K562 (cell line): ENCODE results near the gene ITGA2B. TPM values are rescaled to one million over a fixed set of nuclear protein-coding genes. Genes with fewer than 3 reads are reported as not detected.

Experiments used
- ATAC-seq: fragments of 200-7000 bp; cut with Tn5 transposase; 3 replicates; pipeline ENCODE4 v1.9.1; 2020; ENCODE audit warnings: moderate library complexity
- BruUV-seq: library from RNA; stranded (reverse); fragments of 400-500 nt; replicated peaks from 2 replicates; lab custom pipeline; 2021; lab: Mats Ljungman, UMichigan
- CTCF ChIA-PET: fragments of 300-600 bp; formaldehyde crosslinking; extraction: SDS; loops from one replicate; lab custom pipeline; 2021; ENCODE audit warnings: low intra/inter-chr PET ratio; lab: Yijun Ruan, JAX
- POLR2A ChIA-PET: fragments of 300-600, 350-650 bp; sonication (Branson Sonifier 250); formaldehyde crosslinking; extraction: SDS; loops from one replicate; lab custom pipeline; 2021; ENCODE audit warnings: antibody characterized with exemption, inconsistent platforms; lab: Yijun Ruan, JAX
- DNase-seq, 4 experiments: peaks; one replicate each; pipeline versions ENCODE4 v3.0.0 to v3.0.0-alpha.2; 2011 to 2018; ENCODE audit warnings: low spot score in 3 of 4, mixed read lengths in 3 of 4; ENCODE audit errors: extremely low read depth in 1 of 4
- FAIRE-seq: peaks from 2 replicates; lab custom pipeline; 2011; peaks lifted over from hg19 to GRCh38; lab: Jason Lieb, UNC
- H2AFZ ChIP-seq: 2 replicates; pipeline ENCODE4 v1.6.0; 2011; ENCODE audit warnings: low read depth, low read length, control low read depth, inconsistent platforms
- H3K27ac ChIP-seq: fragments of 200-600 bp; 3 replicates; pipeline ENCODE4 v1.8.0; 2011; ENCODE audit warnings: low read depth, mild to moderate bottlenecking, control low read depth, inconsistent platforms, low read length, moderate library complexity, mixed read lengths; ENCODE audit errors: extremely low read depth
- H3K27me3 ChIP-seq, 2 experiments: fragments of 300-600 bp in 1 of 2; 2 replicates in 1 of 2; 3 replicates in 1 of 2; pipeline versions ENCODE4 v1.6.0 to v1.8.0; 2011; ENCODE audit warnings: inconsistent platforms in 2 of 2, low read length in 2 of 2, mild to moderate bottlenecking in 1 of 2, mixed read lengths in 1 of 2, moderate library complexity in 1 of 2; ENCODE audit not compliant: control insufficient read depth in 2 of 2, insufficient read depth in 2 of 2
- H3K36me3 ChIP-seq: fragments of 300-600 bp; 3 replicates; pipeline ENCODE4 v1.8.0; 2011; ENCODE audit warnings: mild to moderate bottlenecking, low read length, inconsistent platforms; ENCODE audit not compliant: control insufficient read depth, insufficient read depth
- H3K4me1 ChIP-seq, 2 experiments: fragments of 200-600 bp in 1 of 2; replicated peaks in 1 of 2; 2 replicates in 1 of 2; 3 replicates in 1 of 2; pipeline versions ENCODE4 v1.5.1 to v1.8.0; 2011; ENCODE audit warnings: inconsistent platforms in 2 of 2, low read length in 2 of 2, mild to moderate bottlenecking in 1 of 2, mixed read lengths in 1 of 2, moderate library complexity in 1 of 2; ENCODE audit not compliant: control insufficient read depth in 2 of 2, insufficient read depth in 2 of 2
- H3K4me2 ChIP-seq: 2 replicates; pipeline ENCODE4 v1.6.1; 2011; ENCODE audit warnings: low read length, control low read depth, inconsistent platforms, mixed read lengths; ENCODE audit not compliant: insufficient read depth
- H3K4me3 ChIP-seq: fragments of 200-600 bp; sonication (generic), shearing (Covaris generic); 2 replicates; pipeline ENCODE4 v1.5.1; 2016; ENCODE audit warnings: control low read depth, inconsistent platforms
- H3K79me2 ChIP-seq: fragments of 200-600 bp; 3 replicates; pipeline ENCODE4 v1.8.0; 2011; ENCODE audit warnings: low read length, inconsistent platforms; ENCODE audit not compliant: control insufficient read depth, insufficient read depth
- H3K9ac ChIP-seq, 2 experiments: 2 replicates each; pipeline versions ENCODE4 v1.6.0 to v1.6.1; 2011; ENCODE audit warnings: low read depth in 2 of 2, low read length in 2 of 2, control low read depth in 1 of 2, inconsistent platforms in 1 of 2, mild to moderate bottlenecking in 1 of 2, mixed read lengths in 1 of 2; ENCODE audit not compliant: insufficient read depth in 1 of 2
- H3K9me1 ChIP-seq: one replicate; pipeline ENCODE4 v1.6.0; 2011; ENCODE audit warnings: inconsistent platforms, mild to moderate bottlenecking, low read length, moderate library complexity; ENCODE audit not compliant: control insufficient read depth, insufficient read depth
- H3K9me3 ChIP-seq: replicated peaks from 2 replicates; pipeline ENCODE4 v1.5.1; 2011; ENCODE audit warnings: low read depth, low read length, inconsistent platforms; ENCODE audit not compliant: control insufficient read depth, insufficient read depth
- H4K20me1 ChIP-seq: replicated peaks from 2 replicates; pipeline ENCODE4 v1.6.1; 2011; ENCODE audit warnings: low read length, inconsistent platforms, mixed read lengths; ENCODE audit not compliant: control insufficient read depth, insufficient read depth
- ARID1B ChIP-seq: fragments of 450-650 bp; IDR thresholded peaks from 2 replicates; pipeline ENCODE4 v1.6.1; 2016; ENCODE audit warnings: antibody characterized with exemption, mild to moderate bottlenecking, inconsistent platforms
- BMI1 ChIP-seq: fragments of 150-350 bp; IDR thresholded peaks from 2 replicates; pipeline ENCODE4 v1.6.1; 2014; ENCODE audit warnings: low read length
- DIDO1 ChIP-seq: fragments of 450-650 bp; IDR thresholded peaks from 2 replicates; pipeline ENCODE4 v1.6.1; 2016; ENCODE audit warnings: low read depth, missing biosample characterization, missing genetic modification characterization
- MEIS2 ChIP-seq: fragments of 450-650 bp; IDR thresholded peaks from 2 replicates; pipeline ENCODE4 v1.6.1; 2014; ENCODE audit warnings: mild to moderate bottlenecking; ENCODE audit not compliant: partially characterized antibody
- MYBL2 ChIP-seq, 2 experiments: fragments of 450-650 bp in 1 of 2; sonication (generic) in 1 of 2; formaldehyde crosslinking in 1 of 2; IDR thresholded peaks; 2 replicates each; pipeline versions ENCODE4 v1.6.1 to v1.8.1; 2017 to 2022; ENCODE audit warnings: borderline replicate concordance in 1 of 2, inconsistent platforms in 1 of 2, low read depth in 1 of 2, mild to moderate bottlenecking in 1 of 2, missing genetic modification reagents in 1 of 2, moderate library complexity in 1 of 2
- SETDB1 ChIP-seq: IDR thresholded peaks from one replicate; pipeline ENCODE4 v1.6.1; 2012; ENCODE audit warnings: low read length, control low read depth, inconsistent platforms
- STAT5A ChIP-seq: IDR thresholded peaks from 2 replicates; pipeline ENCODE4 v1.6.1; 2012; ENCODE audit warnings: low read length, inconsistent platforms, borderline replicate concordance
- ZBED1 ChIP-seq: IDR thresholded peaks from 2 replicates; pipeline ENCODE4 v1.6.1; 2014
- ZNF695 ChIP-seq: fragments of 450-650 bp; formaldehyde crosslinking; IDR thresholded peaks from 2 replicates; pipeline ENCODE4 v1.4.0; 2020; ENCODE audit warnings: mild to moderate bottlenecking, moderate library complexity
- ZNF780A ChIP-seq: fragments of 250-450 bp; sonication (Bioruptor Pico); IDR thresholded peaks from 2 replicates; pipeline ENCODE4 v1.5.0; 2021; ENCODE audit warnings: mild to moderate bottlenecking
- WGBS: fragments of 100-300 bp; shearing (Covaris generic); methylation state at CpG from one replicate; pipeline ENCODE4 v1.1.6; 2016; ENCODE audit warnings: low coverage, mixed read lengths; ENCODE audit not compliant: insufficient coverage; ENCODE audit errors: missing lambda C conversion rate; 5-methylcytosine and 5-hydroxymethylcytosine counted together
- in situ Hi-C: fragments of 300-500 bp; cut with MboI; formaldehyde crosslinking; loops from 4 replicates; pipeline ENCODE4 v1.15.0; 2018; ENCODE audit warnings: inconsistent platforms, mixed read lengths
- intact Hi-C: fragments of 100-400 bp; cut with micrococcal nuclease; formaldehyde crosslinking; loops from 2 replicates; pipeline ENCODE4 v1.14.2; 2022
- polyA plus RNA-seq, 8 experiments: library from polyadenylated mRNA; depleted of rRNA in 4 of 8; stranded (reverse) in 5 of 8; unstranded in 3 of 8; fragments of >200 nt; fragmentation: Nextera tagmentation in 2 of 8; fragmentation: Illumina TruSeq in 1 of 8; extraction: Ambion mirVana in 2 of 8; extraction: Trizol in 1 of 8; gene quantifications; 2 replicates each; pipeline versions ENCODE4 v1.2.1 to v1.2.3, GENCODE V29; 2011 to 2014; ENCODE audit warnings: inconsistent platforms in 1 of 8, missing spikeins in 1 of 8
- total RNA-seq, 7 experiments: library from RNA; depleted of rRNA in 6 of 7; stranded (reverse); fragments of >200 nt in 6 of 7; fragmentation: Illumina TruSeq in 2 of 7; extraction: Trizol in 2 of 7; gene quantifications; 2 replicates each; pipeline versions ENCODE4 v1.2.1 to v1.2.3, GENCODE V29; 2011 to 2021; ENCODE audit warnings: low replicate concordance in 1 of 7
- TF ChIP-seq, protein P1 (sequence below): fragments of 450-650 bp; IDR thresholded peaks from 2 replicates; pipeline ENCODE4 v1.6.1; 2014; ENCODE audit warnings: low read depth, mild to moderate bottlenecking, moderate library complexity, borderline replicate concordance
- TF ChIP-seq, protein P2 (sequence below): fragments of 200-400 bp; formaldehyde crosslinking; IDR thresholded peaks from 2 replicates; pipeline ENCODE4 v1.6.1; 2017; ENCODE audit warnings: mild to moderate bottlenecking, low read depth, low read length, moderate library complexity

ITGA2B gene
- total and polyA plus RNA-seq, 9 of the 15 experiments (the other 6 are each of a cell fraction or from before 2014, with no cell fraction given), result 1.1 to 26.4 (median 5.6) TPM

DNA sequence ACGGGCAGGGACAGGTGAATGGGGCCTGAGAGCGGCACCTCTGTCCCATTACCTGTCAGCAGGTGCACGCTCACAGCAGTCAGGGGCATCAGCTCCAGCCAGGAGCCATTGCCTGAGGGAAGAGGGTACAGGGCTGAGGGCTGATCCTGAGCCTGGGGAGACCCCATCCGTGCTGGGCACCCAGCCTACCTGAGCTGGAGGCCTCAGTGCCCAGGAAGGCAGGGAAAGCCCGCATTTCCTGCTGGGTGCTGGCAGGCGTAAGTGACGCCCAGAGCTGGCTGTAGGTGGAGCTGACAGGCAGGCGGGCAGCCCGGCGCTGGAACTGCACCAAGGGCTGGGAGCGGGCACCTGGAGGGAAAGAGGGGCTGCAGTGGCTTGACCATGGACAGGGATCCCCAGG lies 33.2 kb downstream of the ITGA2B start:
- peak overlapping the region in 1 of 2 experiments; percentile 64; a peak in 1 of 4 replicates for H3K9ac ChIP-seq
- H3K9me1 ChIP-seq, result no peaks in the 10 kb centered on the region
- in situ Hi-C loops, result no loop called here
- POLR2A ChIA-PET, result interaction anchor here (0.6 to 1.8 kb wide), 5 partner anchors 10 to 479 kb away, joined by 3 to 8 read pairs (median 4); partner anchors contain the start of genes GRN and UBTF
- 37% methylated on average over 6 of the region's 11 CpGs for WGBS
- no peak overlapping the region for H3K4me2 ChIP-seq
- no peaks in the 10 kb centered on the region for H3K27me3 ChIP-seq
- intact Hi-C loops, result no loop called here
- FAIRE-seq (no peak), DNase-seq (peak in 1 of 4 experiments; percentile 5), ATAC-seq (no peak)
- CTCF ChIA-PET, result no interaction called here
- peaks cover 5% of the 10 kb centered on the region; the same call in 1 of the 3 replicates for H3K36me3 ChIP-seq
- TF ChIP-seq, protein P1, sequence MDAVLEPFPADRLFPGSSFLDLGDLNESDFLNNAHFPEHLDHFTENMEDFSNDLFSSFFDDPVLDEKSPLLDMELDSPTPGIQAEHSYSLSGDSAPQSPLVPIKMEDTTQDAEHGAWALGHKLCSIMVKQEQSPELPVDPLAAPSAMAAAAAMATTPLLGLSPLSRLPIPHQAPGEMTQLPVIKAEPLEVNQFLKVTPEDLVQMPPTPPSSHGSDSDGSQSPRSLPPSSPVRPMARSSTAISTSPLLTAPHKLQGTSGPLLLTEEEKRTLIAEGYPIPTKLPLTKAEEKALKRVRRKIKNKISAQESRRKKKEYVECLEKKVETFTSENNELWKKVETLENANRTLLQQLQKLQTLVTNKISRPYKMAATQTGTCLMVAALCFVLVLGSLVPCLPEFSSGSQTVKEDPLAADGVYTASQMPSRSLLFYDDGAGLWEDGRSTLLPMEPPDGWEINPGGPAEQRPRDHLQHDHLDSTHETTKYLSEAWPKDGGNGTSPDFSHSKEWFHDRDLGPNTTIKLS, result no peak
- BruUV-seq, result no TSS peak
- peaks cover 0 to 36% of the 10 kb centered on the region in 2 experiments; a peak in 3 of 5 replicates for H3K4me1 ChIP-seq
- H3K79me2 ChIP-seq, result no peaks in the 10 kb centered on the region
- H3K4me3 ChIP-seq, result no peak overlapping the region
- no peak overlapping the region for H3K27ac ChIP-seq
- H2AFZ ChIP-seq, result no peak overlapping the region
- H3K9me3 ChIP-seq, result no peaks in the 10 kb centered on the region
- peaks cover 4% of the 10 kb centered on the region; the same call in 1 of the 2 replicates for H4K20me1 ChIP-seq

DNA sequence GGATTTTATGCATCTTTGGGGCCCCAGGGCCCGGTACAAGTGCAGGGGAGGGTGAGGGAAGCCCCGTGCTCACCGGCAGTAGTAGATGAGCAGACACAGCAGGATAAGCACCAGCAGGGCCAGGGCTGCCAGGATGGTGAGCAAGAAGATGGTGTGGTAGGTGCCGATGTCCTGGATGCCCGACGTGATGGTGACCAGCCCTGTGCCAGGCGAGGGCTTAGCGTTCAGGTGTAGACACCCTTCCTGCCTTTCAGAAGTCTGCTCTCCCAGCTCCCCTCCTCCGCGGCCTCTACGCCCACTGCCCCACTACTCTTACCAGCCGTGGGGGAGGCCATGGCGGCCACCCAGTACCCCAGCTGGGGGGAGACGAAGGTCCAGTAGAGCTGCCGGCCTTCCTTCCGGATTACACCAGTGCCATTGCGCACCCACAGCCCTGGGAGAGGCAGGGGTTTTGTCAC lies 33.8 kb downstream of the ITGA2B start:
- no peaks in the 10 kb centered on the region for H3K79me2 ChIP-seq
- no peak overlapping the region for H3K4me3 ChIP-seq
- H3K27ac ChIP-seq, result no peak overlapping the region
- DNase-seq (no peak), ATAC-seq (no peak), FAIRE-seq (no peak)
- 43% methylated on average over 13 of the region's 17 CpGs for WGBS
- ChIA-PET POLR2A (interaction anchor here (0.8 to 1.8 kb wide), 3 partner anchors 10 to 136 kb away, joined by 3 to 8 read pairs (median 4); partner anchors contain the start of genes GRN and UBTF), CTCF (no interaction called here)
- H3K9me1 ChIP-seq, result no peaks in the 10 kb centered on the region
- H3K27me3 ChIP-seq, result no peaks in the 10 kb centered on the region
- no TSS peak for BruUV-seq
- H3K4me1 ChIP-seq, result peaks cover 0 to 36% of the 10 kb centered on the region in 2 experiments; a peak in 2 of 5 replicates
- peak overlapping the region in 1 of 2 experiments; percentile 17; a peak in 1 of 4 replicates for H3K9ac ChIP-seq
- no peak overlapping the region for H2AFZ ChIP-seq
- peaks cover 5% of the 10 kb centered on the region; the same call in 1 of the 3 replicates for H3K36me3 ChIP-seq
- peaks cover 3% of the 10 kb centered on the region; the same call in 1 of the 2 replicates for H4K20me1 ChIP-seq
- no peak overlapping the region for H3K4me2 ChIP-seq
- H3K9me3 ChIP-seq, result no peaks in the 10 kb centered on the region
- intact Hi-C loops, result no loop called here
- in situ Hi-C loops, result no loop called here
- TF ChIP-seq, protein P2, sequence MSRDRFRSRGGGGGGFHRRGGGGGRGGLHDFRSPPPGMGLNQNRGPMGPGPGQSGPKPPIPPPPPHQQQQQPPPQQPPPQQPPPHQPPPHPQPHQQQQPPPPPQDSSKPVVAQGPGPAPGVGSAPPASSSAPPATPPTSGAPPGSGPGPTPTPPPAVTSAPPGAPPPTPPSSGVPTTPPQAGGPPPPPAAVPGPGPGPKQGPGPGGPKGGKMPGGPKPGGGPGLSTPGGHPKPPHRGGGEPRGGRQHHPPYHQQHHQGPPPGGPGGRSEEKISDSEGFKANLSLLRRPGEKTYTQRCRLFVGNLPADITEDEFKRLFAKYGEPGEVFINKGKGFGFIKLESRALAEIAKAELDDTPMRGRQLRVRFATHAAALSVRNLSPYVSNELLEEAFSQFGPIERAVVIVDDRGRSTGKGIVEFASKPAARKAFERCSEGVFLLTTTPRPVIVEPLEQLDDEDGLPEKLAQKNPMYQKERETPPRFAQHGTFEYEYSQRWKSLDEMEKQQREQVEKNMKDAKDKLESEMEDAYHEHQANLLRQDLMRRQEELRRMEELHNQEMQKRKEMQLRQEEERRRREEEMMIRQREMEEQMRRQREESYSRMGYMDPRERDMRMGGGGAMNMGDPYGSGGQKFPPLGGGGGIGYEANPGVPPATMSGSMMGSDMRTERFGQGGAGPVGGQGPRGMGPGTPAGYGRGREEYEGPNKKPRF, result no peak
- TF ChIP-seq SETDB1, result no peak
- no peak for TF ChIP-seq MEIS2
- TF ChIP-seq STAT5A, result no peak
- TF ChIP-seq MYBL2 (IDR thresholded peaks at IDR 0.05; ENCODE audit: low read depth), result no peak
- no peak for TF ChIP-seq MYBL2 (CRISPR knock-in tag; IDR thresholded peaks at IDR 0.05; ENCODE audit: borderline replicate concordance)
- TF ChIP-seq DIDO1 (tag), result no peak
- no peak for TF ChIP-seq BMI1
- TF ChIP-seq ZBED1, result no peak
- TF ChIP-seq ZNF695, result no peak
- TF ChIP-seq ARID1B, result no peak
- no peak for TF ChIP-seq ZNF780A
